ENCODE measurements around the gene PRSS3.
"Not testable (repeated sequence)": the region's sequence is repeated elsewhere in the genome, so short reads cannot be mapped to it uniquely, and the experiment has no call there.

Gene PRSS3

DNA sequence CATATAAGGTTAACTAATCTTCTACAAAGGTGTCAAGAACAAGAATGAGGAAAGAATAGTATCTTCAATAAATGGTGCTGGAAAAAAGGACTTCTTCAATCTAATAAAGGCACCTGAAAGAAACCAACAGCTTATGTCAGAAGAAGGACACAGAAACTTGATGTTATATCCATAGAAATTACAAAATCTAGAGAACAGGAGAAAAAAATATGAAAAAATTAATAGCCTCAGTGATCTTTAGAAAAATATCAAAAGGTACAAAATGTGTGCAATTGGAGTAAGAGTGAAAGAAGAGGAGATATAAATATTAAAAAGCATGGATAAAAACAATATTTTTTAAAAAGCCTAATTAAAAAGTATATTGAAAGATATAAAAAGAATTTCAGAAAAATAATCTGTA is 18.8 kb upstream of the PRSS3 start:
- FAIRE-seq (no peak), DNase-seq (ENCODE audit: insufficient read length, low spot score) (no peak)
- TF ChIP-seq POLR2A (IDR thresholded peaks at IDR 0.05; ENCODE audit: low read depth, low read length), result no peak

DNA sequence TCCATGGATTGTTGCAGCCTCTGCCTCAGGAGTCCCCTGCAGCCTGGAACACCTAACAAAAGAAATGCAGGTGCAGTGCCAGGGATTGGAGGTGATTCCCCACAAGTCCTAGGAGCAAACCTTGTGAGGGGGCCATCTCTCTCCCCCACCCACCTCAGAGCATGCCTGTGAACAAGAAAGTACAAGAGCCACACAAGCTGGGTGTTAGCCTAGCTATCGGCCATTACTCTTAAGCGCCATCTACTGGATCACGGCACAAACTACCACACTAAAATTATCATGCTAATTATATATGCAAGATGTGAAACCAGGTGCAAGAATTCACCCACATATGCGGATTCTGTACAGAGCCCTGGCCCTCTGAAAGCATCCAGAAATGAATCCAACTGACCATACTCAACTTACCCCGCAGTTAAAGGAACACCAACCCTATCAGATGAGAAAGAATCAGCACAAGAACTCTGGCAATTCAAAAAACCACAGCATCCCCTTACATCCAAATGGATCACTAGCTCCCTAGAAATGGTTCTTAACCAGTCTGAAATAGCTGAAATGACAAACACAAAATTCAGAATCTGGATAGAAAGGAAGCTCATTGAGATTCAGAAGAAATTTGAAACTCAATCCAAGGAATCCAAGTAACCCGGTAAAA is 16.5 kb upstream of the PRSS3 start:
- no peak for DNase-seq (ENCODE audit: insufficient read length, low spot score)
- TF ChIP-seq POLR2A (IDR thresholded peaks at IDR 0.05; ENCODE audit: low read depth, low read length), result no peak
- peak; percentile 66 for FAIRE-seq

DNA sequence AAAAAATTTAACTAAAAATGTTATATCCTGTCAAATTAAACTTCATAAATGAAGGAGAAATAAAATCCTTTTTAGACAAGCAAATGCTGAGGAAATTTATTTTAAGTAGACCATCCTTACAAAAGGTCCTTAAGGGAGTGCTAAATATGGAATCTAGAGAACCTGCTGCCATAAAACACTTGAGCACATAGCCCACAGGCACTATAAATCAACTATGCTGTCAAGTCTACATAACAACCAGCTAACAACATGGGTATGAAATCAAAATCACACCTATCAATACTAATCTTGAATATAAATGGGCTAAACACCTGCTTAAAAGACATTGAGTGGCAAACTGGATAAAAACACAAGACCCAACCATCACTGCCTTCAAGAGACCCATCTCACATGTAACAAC is 15.1 kb upstream of the PRSS3 start:
- DNase-seq (ENCODE audit: insufficient read length, low spot score) (no peak), FAIRE-seq (no peak)
- TF ChIP-seq POLR2A (IDR thresholded peaks at IDR 0.05; ENCODE audit: low read depth, low read length), result no peak

DNA sequence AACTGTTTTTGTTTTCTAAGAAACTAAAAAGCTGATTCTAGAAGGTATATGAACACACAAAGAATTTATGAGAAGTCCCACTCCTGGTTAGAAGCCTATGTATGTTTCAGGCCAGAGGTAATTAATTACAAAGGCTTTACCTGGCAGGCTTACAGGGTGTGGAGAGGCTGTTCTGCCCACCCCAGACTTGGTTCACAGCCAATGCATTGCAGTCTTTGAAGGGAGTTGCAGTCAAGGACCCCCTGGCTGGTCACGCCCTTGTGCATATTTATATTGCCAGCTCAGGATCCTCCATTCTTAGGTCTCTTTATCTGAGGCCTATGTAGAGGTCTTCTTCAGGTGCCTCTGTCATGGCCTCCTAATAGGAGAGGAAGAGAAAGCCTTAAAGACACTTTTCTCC is 13.6 kb upstream of the PRSS3 start:
- no peak for DNase-seq (ENCODE audit: insufficient read length, low spot score)
- no peak for FAIRE-seq
- TF ChIP-seq POLR2A (IDR thresholded peaks at IDR 0.05; ENCODE audit: low read depth, low read length), result no peak

DNA sequence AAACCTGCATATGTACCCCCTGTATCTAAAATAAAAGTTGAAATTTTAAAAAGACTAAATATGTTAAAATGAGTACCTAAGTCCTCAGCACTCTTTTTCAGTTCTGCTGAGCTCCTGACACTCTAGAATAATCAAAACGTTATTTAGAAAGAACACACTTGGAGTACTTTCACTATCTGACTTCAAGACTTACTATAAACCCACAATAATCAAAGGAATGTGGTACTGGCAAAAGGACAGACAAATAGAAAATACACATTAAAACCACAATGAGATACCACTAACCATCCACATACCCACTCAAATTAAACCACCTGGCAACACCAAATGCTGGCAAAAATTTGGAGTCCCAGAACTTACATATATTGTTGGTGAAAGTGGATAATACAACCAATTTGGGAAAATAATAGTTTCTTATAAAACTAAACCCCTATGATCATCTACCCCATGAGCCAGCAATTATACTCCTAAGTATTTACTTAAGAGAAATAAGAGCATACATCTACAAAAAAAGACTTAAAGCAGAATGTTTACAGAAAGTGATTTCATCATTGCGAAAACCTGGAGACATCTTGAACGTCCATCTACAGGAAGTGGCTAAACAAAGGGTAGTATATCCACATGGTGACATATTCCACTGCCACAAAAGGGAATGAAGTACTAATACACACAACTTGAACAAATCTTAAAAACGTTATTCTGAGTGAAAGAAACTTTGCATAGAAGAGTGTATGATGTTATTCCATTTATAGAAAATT is 12.8 kb upstream of the PRSS3 start:
- TF ChIP-seq POLR2A (IDR thresholded peaks at IDR 0.05; ENCODE audit: low read depth, low read length), result no peak
- peak; percentile 75 for FAIRE-seq
- DNase-seq (ENCODE audit: insufficient read length, low spot score), result no peak

DNA sequence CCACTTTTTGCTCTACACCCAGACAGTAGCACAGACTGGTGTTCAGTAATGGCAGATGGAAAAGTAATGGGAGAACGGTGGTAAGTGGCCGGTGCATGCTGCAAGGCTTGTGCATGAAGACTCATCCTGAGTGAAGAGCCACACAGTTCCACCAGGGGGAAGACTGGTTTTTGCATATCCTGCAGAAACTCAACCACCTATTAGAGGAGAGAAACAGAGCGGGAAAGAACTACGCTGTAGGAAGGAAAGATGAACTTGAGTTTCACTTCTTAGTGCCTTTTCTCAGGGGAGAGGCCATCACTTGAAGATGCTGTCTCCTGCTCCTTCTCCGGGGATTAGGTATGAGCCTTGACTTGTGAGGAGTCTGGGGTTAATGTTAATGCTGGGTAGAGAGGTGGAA is 9.4 kb upstream of the PRSS3 start:
- FAIRE-seq (no peak), DNase-seq (ENCODE audit: insufficient read length, low spot score) (no peak)
- TF ChIP-seq POLR2A (IDR thresholded peaks at IDR 0.05; ENCODE audit: low read depth, low read length), result no peak

DNA sequence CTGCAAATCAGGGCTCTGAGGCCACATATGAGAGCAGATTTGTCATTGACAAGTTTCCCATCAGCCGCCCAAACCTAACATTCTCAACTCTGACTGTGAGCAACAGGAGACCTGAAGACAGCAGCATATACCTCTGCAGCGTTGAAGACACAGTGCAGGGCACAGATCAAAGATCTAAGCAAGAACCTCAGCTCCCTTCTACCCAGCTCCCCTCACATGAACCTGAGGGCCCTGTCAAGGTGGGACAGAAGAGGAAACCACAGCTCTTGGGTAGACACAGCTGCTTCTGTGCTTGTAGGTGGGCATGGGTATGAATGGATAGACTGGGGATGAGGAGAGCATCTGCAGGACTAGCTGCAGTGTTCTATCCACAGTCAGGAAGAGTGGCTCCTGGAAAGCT is 8.7 kb upstream of the PRSS3 start:
- TF ChIP-seq POLR2A (IDR thresholded peaks at IDR 0.05; ENCODE audit: low read depth, low read length), result no peak
- no peak for FAIRE-seq
- no peak for DNase-seq (ENCODE audit: insufficient read length, low spot score)

DNA sequence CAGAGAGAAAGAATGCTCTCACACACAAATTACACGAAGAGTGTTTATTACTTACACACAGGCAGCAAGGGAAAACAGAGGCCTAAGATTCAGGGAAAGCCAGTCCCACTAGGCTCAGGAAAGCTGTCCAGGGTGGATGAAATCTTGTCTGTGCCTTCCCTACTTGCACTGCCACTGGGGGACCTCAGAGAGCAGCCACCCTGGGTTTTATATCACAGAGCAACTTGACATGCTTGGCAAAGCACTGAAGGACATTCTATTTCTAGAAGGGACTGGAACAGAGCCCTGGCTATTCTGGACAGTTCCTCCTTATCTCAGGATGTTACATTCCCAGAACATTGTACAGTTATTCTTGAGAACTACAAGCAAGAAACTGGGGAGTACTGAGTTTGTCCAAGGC is 7.5 kb upstream of the PRSS3 start:
- TF ChIP-seq POLR2A (IDR thresholded peaks at IDR 0.05; ENCODE audit: low read depth, low read length), result no peak
- DNase-seq (ENCODE audit: insufficient read length, low spot score), result no peak
- FAIRE-seq, result no peak

DNA sequence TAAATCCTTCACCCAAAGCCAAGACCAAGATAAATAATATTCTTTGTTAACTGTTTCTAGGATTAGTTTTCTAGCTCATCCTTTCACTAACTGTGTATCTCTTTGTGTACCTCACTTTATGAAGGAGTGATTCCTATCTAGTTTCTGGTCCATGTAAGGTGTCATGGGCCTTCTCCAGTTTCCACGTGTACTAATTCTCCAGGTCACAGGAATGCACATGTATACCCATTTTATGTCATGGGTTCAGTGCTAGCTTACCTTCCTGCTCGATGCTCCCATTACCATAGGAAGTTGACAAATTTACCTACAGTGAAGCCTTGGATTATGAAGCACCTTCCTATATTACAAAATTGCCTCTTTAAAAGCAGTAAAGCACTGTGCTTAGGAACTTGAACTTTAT is 5.9 kb upstream of the PRSS3 start:
- not testable (repeated sequence) for FAIRE-seq; DNase-seq (ENCODE audit: insufficient read length, low spot score)

DNA sequence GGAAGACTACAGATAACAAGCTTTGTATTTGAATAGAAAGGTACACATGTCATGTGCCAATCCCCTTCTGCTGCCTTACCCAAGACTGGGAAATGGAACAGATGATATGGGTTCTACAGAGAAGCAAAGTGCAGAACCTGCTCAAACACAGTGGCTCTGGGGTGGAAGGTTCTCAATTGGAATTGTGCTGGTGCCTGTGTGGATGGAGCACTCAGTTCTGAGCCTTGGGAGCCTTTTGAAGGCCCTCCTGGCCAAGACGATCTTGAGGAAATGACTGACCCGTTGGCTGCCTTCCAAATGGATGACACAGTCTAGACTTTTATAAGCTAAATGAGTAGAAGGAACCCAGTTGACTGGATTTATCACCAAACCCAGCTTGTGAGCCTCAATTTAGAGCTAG is 4.2 kb upstream of the PRSS3 start:
- FAIRE-seq (peak; percentile 38), DNase-seq (ENCODE audit: insufficient read length, low spot score) (no peak)
- TF ChIP-seq POLR2A (IDR thresholded peaks at IDR 0.05; ENCODE audit: low read depth, low read length), result no peak

DNA sequence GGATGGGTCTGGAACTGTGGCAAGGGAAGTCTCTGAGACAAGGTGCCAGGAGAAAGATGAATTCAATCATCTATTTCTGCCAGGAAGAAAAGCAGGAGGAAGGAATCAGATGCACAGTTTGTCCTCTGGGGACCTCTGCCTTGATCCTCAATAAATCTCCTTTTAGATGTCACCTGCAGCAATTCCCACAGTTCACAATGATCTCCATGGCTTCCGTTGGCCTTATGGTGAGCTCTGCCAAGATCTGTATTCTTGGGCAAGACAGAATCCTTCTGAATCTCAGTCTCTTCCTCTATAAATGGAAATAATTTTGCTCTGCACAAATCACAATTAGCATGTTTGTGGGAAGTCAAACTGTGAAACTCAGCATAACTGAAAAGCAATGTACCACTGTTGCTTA is 1.9 kb upstream of the PRSS3 start:
- DNase-seq (ENCODE audit: insufficient read length, low spot score); FAIRE-seq: not testable (repeated sequence)

DNA sequence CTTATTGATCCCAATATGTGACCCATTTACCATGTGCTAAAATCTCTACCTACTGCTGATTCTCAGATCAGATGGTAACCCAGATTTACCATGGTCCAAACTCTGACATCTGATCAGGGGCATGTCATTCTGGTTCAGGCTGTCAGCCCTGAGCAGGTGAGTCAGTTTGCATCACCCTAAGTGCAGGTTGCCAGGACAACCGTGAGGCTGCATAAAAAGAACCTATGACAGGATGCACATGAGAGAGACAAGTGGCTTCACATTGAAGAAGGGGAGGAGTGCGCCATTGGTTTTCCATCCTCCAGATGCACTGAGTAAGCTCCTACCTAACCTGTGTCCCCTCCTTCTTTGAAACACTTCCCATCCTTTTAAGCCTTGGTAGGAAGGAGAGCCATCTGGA is 801 bp upstream of the PRSS3 start:
- no peak for TF ChIP-seq POLR2A (IDR thresholded peaks at IDR 0.05; ENCODE audit: low read depth, low read length)
- no peak for FAIRE-seq
- no peak for DNase-seq (ENCODE audit: insufficient read length, low spot score)

DNA sequence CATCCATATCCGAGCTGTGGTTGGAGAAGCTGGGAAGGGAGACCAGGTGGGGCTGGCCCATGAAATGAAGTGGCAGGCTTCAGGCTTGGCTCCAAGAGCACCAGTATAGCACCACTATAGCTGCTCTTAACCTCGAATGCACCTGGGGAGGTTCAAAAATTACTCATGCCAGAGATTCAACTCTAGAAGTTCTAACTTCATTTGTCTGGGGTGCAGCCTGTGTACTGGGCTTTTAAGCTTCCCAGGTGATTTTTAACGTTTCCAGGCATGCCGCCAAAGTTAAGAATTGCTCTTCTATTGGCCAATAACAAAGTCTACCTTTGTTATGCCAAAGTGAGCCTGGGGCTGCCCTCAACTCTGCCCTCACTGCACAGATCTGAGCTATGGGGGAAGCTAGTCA is 458 bp downstream of the PRSS3 start:
- DNase-seq (ENCODE audit: insufficient read length, low spot score), result no peak
- FAIRE-seq, result no peak
- no peak for TF ChIP-seq POLR2A (IDR thresholded peaks at IDR 0.05; ENCODE audit: low read depth, low read length)

DNA sequence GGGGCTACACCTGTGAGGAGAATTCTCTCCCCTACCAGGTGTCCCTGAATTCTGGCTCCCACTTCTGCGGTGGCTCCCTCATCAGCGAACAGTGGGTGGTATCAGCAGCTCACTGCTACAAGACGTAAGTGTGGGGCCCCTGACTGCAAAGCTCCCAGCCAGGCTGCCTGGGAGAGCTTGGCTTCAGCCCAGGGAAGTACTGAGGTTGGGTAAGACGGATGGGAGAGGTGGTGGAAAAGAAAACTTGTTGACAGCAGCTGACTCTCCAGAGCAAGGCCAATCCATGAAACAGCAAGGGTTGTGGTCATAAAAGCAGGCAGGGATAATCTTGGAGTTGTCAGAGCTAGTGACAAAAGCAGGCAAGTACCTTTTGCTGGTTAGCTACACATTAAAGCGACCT is 1.3 kb downstream of the PRSS3 start:
- DNase-seq (ENCODE audit: insufficient read length, low spot score), result not testable (repeated sequence)

DNA sequence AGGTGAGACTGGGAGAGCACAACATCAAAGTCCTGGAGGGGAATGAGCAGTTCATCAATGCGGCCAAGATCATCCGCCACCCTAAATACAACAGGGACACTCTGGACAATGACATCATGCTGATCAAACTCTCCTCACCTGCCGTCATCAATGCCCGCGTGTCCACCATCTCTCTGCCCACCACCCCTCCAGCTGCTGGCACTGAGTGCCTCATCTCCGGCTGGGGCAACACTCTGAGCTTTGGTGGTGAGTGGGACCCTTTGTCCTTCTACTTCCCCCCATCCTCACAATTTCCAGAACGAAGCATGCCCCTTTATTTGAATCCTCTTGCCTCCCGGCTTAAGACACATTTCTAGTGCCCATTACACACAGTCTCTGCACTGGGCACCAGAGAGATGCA is 2.5 kb downstream of the PRSS3 start:
- no peak for FAIRE-seq
- no peak for TF ChIP-seq POLR2A (IDR thresholded peaks at IDR 0.05; ENCODE audit: low read depth, low read length)
- no peak for DNase-seq (ENCODE audit: insufficient read length, low spot score)

More for the DNA sequence above, 1.3 kb downstream of the PRSS3 start:
- FAIRE-seq, result not testable (repeated sequence)

Measured in H54 (cell line).